H1 (cell line): ENCODE results near the gene ZNF608. TPM values are rescaled to one million over a fixed set of nuclear protein-coding genes. Genes with fewer than 3 reads are reported as not detected.

Experiments
- CTCF ChIA-PET: fragments of 300-600 bp; sonication (Branson Sonifier 250); formaldehyde crosslinking; loops from one replicate; lab custom pipeline; 2021; ENCODE audit not compliant: partially characterized antibody; lab: Charles Lee
- POLR2A ChIA-PET: fragments of 300-600 bp; sonication (Branson Sonifier 250); formaldehyde crosslinking; loops from one replicate; lab custom pipeline; 2021; ENCODE audit warnings: inconsistent platforms; ENCODE audit not compliant: partially characterized antibody; lab: Charles Lee
- DNase-seq, 2 experiments: peaks; one replicate each; pipeline versions ENCODE4 v3.0.0 to v3.0.0-alpha.2; 2010 to 2022; ENCODE audit warnings: low spot score in 2 of 2, low read depth in 1 of 2, mixed read lengths in 1 of 2
- FAIRE-seq: peaks from 2 replicates; lab custom pipeline; 2011; peaks lifted over from hg19 to GRCh38; lab: Jason Lieb, UNC
- H2AFZ ChIP-seq: 2 replicates; pipeline ENCODE4 v1.8.1; 2012; ENCODE audit warnings: low read length, inconsistent platforms
- H2AK5ac ChIP-seq: 2 replicates; pipeline ENCODE4 v1.6.1; 2013; ENCODE audit warnings: low read depth, low read length
- H2BK120ac ChIP-seq: replicated peaks from 2 replicates; pipeline ENCODE3; 2013; ENCODE audit warnings: low read depth, low read length, inconsistent platforms
- H2BK12ac ChIP-seq: 2 replicates; pipeline ENCODE4 v1.6.1; 2013; ENCODE audit warnings: low read depth, low read length
- H2BK15ac ChIP-seq: 2 replicates; pipeline ENCODE4 v1.6.1; 2013; ENCODE audit warnings: low read length
- H2BK20ac ChIP-seq: 2 replicates; pipeline ENCODE4 v1.6.1; 2013; ENCODE audit warnings: low read length
- H2BK5ac ChIP-seq: 2 replicates; pipeline ENCODE4 v1.6.1; 2013; ENCODE audit warnings: low read depth, low read length
- H3K14ac ChIP-seq: 2 replicates; pipeline ENCODE4 v1.6.1; 2013; ENCODE audit warnings: inconsistent platforms; ENCODE audit not compliant: insufficient read length
- H3K18ac ChIP-seq: 2 replicates; pipeline ENCODE4 v1.6.1; 2013; ENCODE audit warnings: low read length; ENCODE audit errors: extremely low read depth
- H3K23ac ChIP-seq: 2 replicates; pipeline ENCODE4 v1.6.1; 2013; ENCODE audit warnings: inconsistent platforms; ENCODE audit not compliant: insufficient read length
- H3K23me2 ChIP-seq: 2 replicates; pipeline ENCODE4 v1.6.1; 2013; ENCODE audit warnings: low read depth, low read length
- H3K27ac ChIP-seq: 2 replicates; pipeline ENCODE4 v1.6.1; 2011; ENCODE audit warnings: low read depth, low read length, inconsistent platforms
- H3K27me3 ChIP-seq, 4 experiments: replicated peaks in 1 of 4; 1 replicate in 1 of 4; 2 replicates in 3 of 4; pipeline versions ENCODE4 v1.6.1 to v1.8.1; 2011 to 2013; ENCODE audit warnings: low read length in 3 of 4, mild to moderate bottlenecking in 3 of 4, inconsistent platforms in 2 of 4, mixed read lengths in 2 of 4, moderate library complexity in 1 of 4; ENCODE audit not compliant: control insufficient read depth in 3 of 4, insufficient read depth in 3 of 4; ENCODE audit errors: extremely low read depth in 1 of 4
- H3K36me3 ChIP-seq, 4 experiments: 2 replicates each; pipeline versions ENCODE4 v1.6.1 to v1.8.1; 2011 to 2013; ENCODE audit warnings: mild to moderate bottlenecking in 4 of 4, low read length in 3 of 4, moderate library complexity in 2 of 4, control low read depth in 1 of 4, inconsistent platforms in 1 of 4; ENCODE audit not compliant: insufficient read depth in 4 of 4, control insufficient read depth in 2 of 4
- H3K4ac ChIP-seq: replicated peaks from 2 replicates; pipeline ENCODE3; 2013; ENCODE audit warnings: low read length, low read depth, mixed read lengths, inconsistent platforms; ENCODE audit not compliant: insufficient read length
- H3K4me1 ChIP-seq, 4 experiments: replicated peaks in 1 of 4; 1 replicate in 1 of 4; 2 replicates in 3 of 4; pipeline versions ENCODE4 v1.6.1 to v1.8.1; 2011 to 2013; ENCODE audit warnings: low read length in 3 of 4, inconsistent platforms in 2 of 4, mixed read lengths in 1 of 4; ENCODE audit not compliant: insufficient read depth in 4 of 4, control insufficient read depth in 3 of 4
- H3K4me2 ChIP-seq, 2 experiments: 2 replicates each; pipeline versions ENCODE4 v1.6.1 to v1.8.1; 2011 to 2013; ENCODE audit warnings: low read depth in 2 of 2, low read length in 2 of 2, control low read depth in 1 of 2, inconsistent platforms in 1 of 2, mild to moderate bottlenecking in 1 of 2; ENCODE audit not compliant: insufficient read depth in 1 of 2
- H3K4me3 ChIP-seq, 4 experiments: fragments of 200-600, 300-600 bp in 1 of 4; sonication (generic), shearing (Covaris generic), sonication (Bioruptor Twin) in 1 of 4; 2 replicates each; pipeline versions ENCODE4 v1.5.1 to v1.8.1; 2011 to 2016; ENCODE audit warnings: low read length in 4 of 4, low read depth in 3 of 4, control low read depth in 2 of 4, inconsistent platforms in 2 of 4, mild to moderate bottlenecking in 2 of 4, mixed read lengths in 1 of 4, moderate library complexity in 1 of 4; ENCODE audit not compliant: insufficient read depth in 2 of 4; ENCODE audit errors: extremely low read depth in 1 of 4
- H3K56ac ChIP-seq: replicated peaks from 2 replicates; pipeline ENCODE3; 2013; ENCODE audit warnings: low read depth, mild to moderate bottlenecking, mixed read lengths, low read length, inconsistent platforms; ENCODE audit not compliant: insufficient read length
- H3K79me1 ChIP-seq: 2 replicates; pipeline ENCODE4 v1.6.1; 2013; ENCODE audit warnings: low read depth, low read length, control low read depth
- H3K79me2 ChIP-seq, 2 experiments: 2 replicates each; pipeline versions ENCODE4 v1.6.1 to v1.8.1; 2012 to 2013; ENCODE audit warnings: low read length in 2 of 2, mild to moderate bottlenecking in 2 of 2, inconsistent platforms in 1 of 2; ENCODE audit not compliant: insufficient read depth in 2 of 2, control insufficient read depth in 1 of 2
- H3K9ac ChIP-seq, 4 experiments: replicated peaks in 1 of 4; 1 replicate in 1 of 4; 2 replicates in 3 of 4; pipeline versions ENCODE4 v1.6.1 to v1.8.1; 2011 to 2013; ENCODE audit warnings: low read depth in 3 of 4, low read length in 3 of 4, control low read depth in 2 of 4, mild to moderate bottlenecking in 2 of 4, moderate library complexity in 2 of 4, inconsistent platforms in 1 of 4; ENCODE audit errors: extremely low read depth in 1 of 4
- H3K9me3 ChIP-seq, 2 experiments: 2 replicates each; pipeline versions ENCODE4 v1.6.1 to v1.8.1; 2012 to 2013; ENCODE audit warnings: mild to moderate bottlenecking in 2 of 2, moderate library complexity in 2 of 2, control low read depth in 1 of 2, inconsistent platforms in 1 of 2, low read depth in 1 of 2, low read length in 1 of 2, mixed read lengths in 1 of 2; ENCODE audit not compliant: insufficient read depth in 2 of 2
- H4K20me1 ChIP-seq, 2 experiments: replicated peaks in 1 of 2; 2 replicates each; pipeline versions ENCODE3 to v1.8.1; 2011 to 2013; ENCODE audit warnings: inconsistent platforms in 2 of 2, low read length in 2 of 2, mild to moderate bottlenecking in 1 of 2; ENCODE audit not compliant: insufficient read depth in 2 of 2, control insufficient read depth in 1 of 2
- H4K5ac ChIP-seq: 2 replicates; pipeline ENCODE4 v1.6.1; 2013; ENCODE audit warnings: low read length, low read depth, mixed read lengths, inconsistent platforms; ENCODE audit not compliant: insufficient read length
- H4K8ac ChIP-seq: 2 replicates; pipeline ENCODE4 v1.8.0; 2013; ENCODE audit warnings: mild to moderate bottlenecking, moderate library complexity, low read length, inconsistent platforms; ENCODE audit not compliant: insufficient read depth; ENCODE audit errors: extremely low read depth
- H4K91ac ChIP-seq: replicated peaks from 2 replicates; pipeline ENCODE3; 2013; ENCODE audit warnings: low read length, mixed read lengths, inconsistent platforms; ENCODE audit not compliant: insufficient read length
- CEBPB ChIP-seq: IDR thresholded peaks from 2 replicates; pipeline ENCODE4 v1.6.1; 2012; ENCODE audit warnings: low read depth, low read length
- RAD21 ChIP-seq, 2 experiments: IDR thresholded peaks in 1 of 2; conservative IDR thresholded peaks in 1 of 2; 2 replicates each; pipeline ENCODE4 v1.6.1; 2011; ENCODE audit warnings: low read depth in 2 of 2, low read length in 2 of 2, improper control_type of control experiment in 1 of 2, inconsistent platforms in 1 of 2, mild to moderate bottlenecking in 1 of 2, moderate library complexity in 1 of 2
- TBP ChIP-seq: IDR thresholded peaks from 2 replicates; pipeline ENCODE4 v1.6.1; 2011; ENCODE audit warnings: low read depth, low read length, improper control_type of control experiment
- WGBS, 2 experiments: shearing (Covaris generic) in 1 of 2; methylation state at CpG; one replicate each; pipeline versions ENCODE4 v1.1.6 to v1.1.7; 2013 to 2015; ENCODE audit warnings: low lambda C conversion rate in 2 of 2, mixed read lengths in 2 of 2, inconsistent platforms in 1 of 2, low coverage in 1 of 2, missing lambda C conversion rate in 1 of 2; ENCODE audit not compliant: insufficient replicate concordance in 2 of 2, insufficient coverage in 1 of 2, insufficient read length in 1 of 2; ENCODE audit errors: extremely low coverage in 1 of 2, missing lambda C conversion rate in 1 of 2; 5-methylcytosine and 5-hydroxymethylcytosine counted together
- polyA plus RNA-seq, 7 experiments: library from polyadenylated mRNA; depleted of rRNA in 3 of 7; stranded (reverse) in 5 of 7; unstranded in 2 of 7; fragments of >200 nt in 5 of 7; fragments of 200-250 nt in 2 of 7; gene quantifications; 1 replicate in 5 of 7; 2 replicates in 1 of 7; 4 replicates in 1 of 7; pipeline versions ENCODE4 v1.2.1 to v1.2.3, GENCODE V29; 2011 to 2013; ENCODE audit warnings: missing spikeins in 2 of 7, mixed read lengths in 2 of 7
- total RNA-seq: library from RNA; stranded (reverse); fragmentation: NEBNext Ultra II Directional; extraction: Animal tissue kit (Norgen Biotek cat#: 25700); gene quantifications from 2 replicates; pipeline ENCODE4 v1.2.1, GENCODE V29; 2021

ZNF608 gene
- total and polyA plus RNA-seq, 2 of the 8 experiments (the other 6 are each of a cell fraction or from before 2014, with no cell fraction given), result 17.2 to 40.8 TPM

DNA sequence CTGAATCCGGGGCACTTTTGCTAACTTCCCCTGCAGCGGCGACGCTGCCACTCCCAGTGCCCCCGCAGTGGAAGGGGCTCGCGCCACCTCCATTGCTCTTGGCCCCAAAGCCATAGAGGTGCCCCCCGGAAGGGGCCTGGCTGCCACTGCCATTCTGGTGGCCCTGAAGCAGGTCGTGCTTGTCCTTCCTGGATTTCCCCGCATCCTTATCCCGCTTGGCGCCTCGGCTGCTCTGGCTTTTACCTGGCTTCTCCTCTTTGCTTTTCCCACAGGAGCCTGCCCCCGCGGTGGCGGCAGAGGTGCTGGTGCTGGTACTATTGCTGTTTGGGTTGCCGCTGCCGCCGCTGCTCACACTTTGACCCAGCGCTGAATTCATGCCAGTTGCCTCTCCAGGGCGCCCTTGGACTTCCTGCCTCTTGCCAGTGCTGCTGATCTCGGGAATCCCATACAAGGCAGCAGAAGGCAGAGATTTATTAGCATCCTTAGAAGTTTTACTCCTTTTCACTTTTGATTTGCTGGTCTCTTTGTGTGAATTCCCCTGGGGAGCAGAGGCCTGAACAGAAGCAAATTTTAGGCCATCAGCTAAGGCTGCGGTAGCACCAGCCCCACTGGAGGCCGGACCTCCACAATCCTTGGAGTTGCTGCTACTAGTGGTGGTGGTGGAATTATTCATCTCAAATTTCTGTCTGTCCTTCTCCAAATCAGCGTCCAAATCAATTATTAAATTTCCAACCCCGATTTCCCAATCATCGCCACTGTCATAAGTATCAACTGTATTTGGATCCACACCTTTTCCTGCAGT lies 2.1 kb downstream of the ZNF608 start:
- peaks cover 7 to 23% (median 14%) of the 10 kb centered on the region in 4 experiments for H3K4me1 ChIP-seq

More for the DNA sequence above, 2.1 kb downstream of the ZNF608 start:
- DNase-seq (peak in 1 of 2 experiments; percentile 57), FAIRE-seq (no peak)
- Histone ChIP-seq H4K91ac (peak overlapping the region; percentile 30), H3K14ac (no peak overlapping the region), H3K36me3 (peaks cover 0 to 11% (median 0%) of the 10 kb centered on the region in 4 experiments; a peak in 1 of 8 replicates), H2BK12ac (no peak overlapping the region; the same call in 1 of the 2 replicates), H4K5ac (no peak overlapping the region), H3K23me2 (peaks cover 17% of the 10 kb centered on the region), H3K9ac (peak overlapping the region in 1 of 4 experiments; percentile 8; a peak in 2 of 7 replicates), H3K4ac (peak overlapping the region; percentile 63), H3K9me3 (peaks cover 0 to 4% of the 10 kb centered on the region in 2 experiments; a peak in 1 of 4 replicates), H3K27ac (no peak overlapping the region), H3K27me3 (no peaks in the 10 kb centered on the region), H3K18ac (peak overlapping the region; percentile 73), H3K56ac (no peak overlapping the region), H2AK5ac (no peak overlapping the region), H3K79me1 (peaks cover 3% of the 10 kb centered on the region), H3K23ac (no peak overlapping the region), H2AFZ (no peak overlapping the region), H4K8ac (no peak overlapping the region), H3K4me3 (peak overlapping the region; percentile 50 to 94 (median 82)), H2BK15ac (no peak overlapping the region), H2BK20ac (no peak overlapping the region), H3K4me2 (peak overlapping the region; percentile 77 to 87), H4K20me1 (peaks cover 0 to 14% of the 10 kb centered on the region in 2 experiments), H2BK5ac (no peak overlapping the region), H3K79me2 (peaks cover 26 to 87% of the 10 kb centered on the region in 2 experiments), H2BK120ac (peak overlapping the region; percentile 5)
- POLR2A ChIA-PET, result no interaction called here
- WGBS, 2 experiments, result 38% methylated on average over 23 of the region's 27 CpGs; no CpG with 5 or more reads in 1 of the 2 experiments
- CTCF ChIA-PET, result interaction anchor here (0.9 kb wide), 1 partner anchor 19 kb away, joined by 3 read pairs; no protein-coding TSS in a partner anchor
- TF ChIP-seq TBP (no peak), CEBPB (no peak), RAD21 (IDR thresholded peaks at IDR 0.05 in 1 of 2, conservative IDR thresholded peaks at IDR 0.05 in 1 of 2; ENCODE audit: low read depth in 2 of 2, low read length in 2 of 2) (peak; percentile 11 to 44; a peak in 3 of 4 replicates)
